ENCODE data around the gene FBN1. TPM values are rescaled to one million over a fixed set of nuclear protein-coding genes. Genes with fewer than 3 reads are reported as not detected.

Gene FBN1
- total RNA-seq, 2 donors from 2014 or later = 5.5 to 5.9 TPM

- no peak overlapping the region for H3K4me3 ChIP-seq (ENCODE audit: low read length)
- no peak overlapping the region for H3K27ac ChIP-seq (ENCODE audit: low read depth, low read length)
- no peaks in the 10 kb centered on the region for H3K27me3 ChIP-seq (ENCODE audit: control insufficient read depth, insufficient read depth, low read length, poor library complexity, severe bottlenecking)
- H3K27ac Mint-ChIP-seq = no peak overlapping the region
- no peaks in the 10 kb centered on the region for H3K36me3 Mint-ChIP-seq (ENCODE audit: low read depth)
- no peak for TF ChIP-seq CTCF (conservative IDR thresholded peaks at IDR 0.05)
- no peak overlapping the region for H3K4me3 Mint-ChIP-seq
- no peaks in the 10 kb centered on the region for H3K4me1 ChIP-seq (ENCODE audit: control insufficient read depth, insufficient read depth, low read length)
- no peak overlapping the region for H3K9ac ChIP-seq (ENCODE audit: extremely low read depth, low read length, poor library complexity, severe bottlenecking)
- no peaks in the 10 kb centered on the region for H3K4me1 Mint-ChIP-seq
- no peaks in the 10 kb centered on the region for H3K36me3 ChIP-seq (ENCODE audit: control insufficient read depth, insufficient read depth, low read length)
- no peak for DNase-seq
- no peaks in the 10 kb centered on the region for H3K9me3 Mint-ChIP-seq
- 82 to 89% methylated on average over 3 to 4 of the region's 4 CpGs for WGBS, 2 experiments (ENCODE audit: insufficient coverage in 1 of 2, insufficient read length in 1 of 2)
- H3K9me3 ChIP-seq (ENCODE audit: control insufficient read depth, low read length) = no peaks in the 10 kb centered on the region
- H3K27me3 Mint-ChIP-seq (ENCODE audit: insufficient read depth) = no peaks in the 10 kb centered on the region
These were observed 278.8 kb downstream of the FBN1 start for GRCh38 chr15:48366584-48367312.

GRCh38 chr15:48365575-48365974 lies 279.9 kb downstream of the FBN1 start:
- H3K4me3 Mint-ChIP-seq = no peak overlapping the region
- H3K27me3 Mint-ChIP-seq (ENCODE audit: insufficient read depth) = no peaks in the 10 kb centered on the region
- H3K4me1 Mint-ChIP-seq = no peaks in the 10 kb centered on the region
- TF ChIP-seq CTCF (conservative IDR thresholded peaks at IDR 0.05) = no peak
- Histone ChIP-seq H3K9ac (ENCODE audit: extremely low read depth, low read length, poor library complexity, severe bottlenecking) (no peak overlapping the region), H3K4me3 (ENCODE audit: low read length) (no peak overlapping the region), H3K4me1 (ENCODE audit: control insufficient read depth, insufficient read depth, low read length) (no peaks in the 10 kb centered on the region), H3K27ac (ENCODE audit: low read depth, low read length) (no peak overlapping the region), H3K9me3 (ENCODE audit: control insufficient read depth, low read length) (no peaks in the 10 kb centered on the region), H3K36me3 (ENCODE audit: control insufficient read depth, insufficient read depth, low read length) (no peaks in the 10 kb centered on the region), H3K27me3 (ENCODE audit: control insufficient read depth, insufficient read depth, low read length, poor library complexity, severe bottlenecking) (no peaks in the 10 kb centered on the region)
- no peaks in the 10 kb centered on the region for H3K36me3 Mint-ChIP-seq (ENCODE audit: low read depth)
- no peak for DNase-seq
- no peaks in the 10 kb centered on the region for H3K9me3 Mint-ChIP-seq
- H3K27ac Mint-ChIP-seq = no peak overlapping the region
- WGBS, 2 experiments (ENCODE audit: insufficient coverage in 1 of 2, insufficient read length in 1 of 2) = 100% methylated on average over 1 of the region's 1 CpG; no CpG with 5 or more reads in 1 of the 2 experiments

- WGBS, 2 experiments (ENCODE audit: insufficient coverage in 1 of 2, insufficient read length in 1 of 2) = 74 to 75% methylated on average over 5 of the region's 5 CpGs
- TF ChIP-seq CTCF (conservative IDR thresholded peaks at IDR 0.05) = no peak
- no peaks in the 10 kb centered on the region for H3K27me3 Mint-ChIP-seq (ENCODE audit: insufficient read depth)
- DNase-seq = no peak
- H3K36me3 Mint-ChIP-seq (ENCODE audit: low read depth) = no peaks in the 10 kb centered on the region
- H3K9me3 Mint-ChIP-seq = no peaks in the 10 kb centered on the region
- peaks cover 5% of the 10 kb centered on the region for H3K4me1 Mint-ChIP-seq
- H3K9ac ChIP-seq (ENCODE audit: extremely low read depth, low read length, poor library complexity, severe bottlenecking) = no peak overlapping the region
- H3K4me3 ChIP-seq (ENCODE audit: low read length) = no peak overlapping the region
- H3K4me3 Mint-ChIP-seq = no peak overlapping the region
- no peaks in the 10 kb centered on the region for H3K27me3 ChIP-seq (ENCODE audit: control insufficient read depth, insufficient read depth, low read length, poor library complexity, severe bottlenecking)
- H3K27ac Mint-ChIP-seq = no peak overlapping the region
- H3K27ac ChIP-seq (ENCODE audit: low read depth, low read length) = no peak overlapping the region
- no peaks in the 10 kb centered on the region for H3K36me3 ChIP-seq (ENCODE audit: control insufficient read depth, insufficient read depth, low read length)
- no peaks in the 10 kb centered on the region for H3K9me3 ChIP-seq (ENCODE audit: control insufficient read depth, low read length)
- no peaks in the 10 kb centered on the region for H3K4me1 ChIP-seq (ENCODE audit: control insufficient read depth, insufficient read depth, low read length)
These were observed 282.0 kb downstream of the FBN1 start for GRCh38 chr15:48363474-48363873.
